Limb (tissue), 2 donors: Measurements from ENCODE around the gene GTPBP6.
"Not testable (repeated sequence)": the region's sequence is repeated elsewhere in the genome, so short reads cannot be mapped to it uniquely, and the experiment has no call there.

Source experiments
- DNase-seq, 2 donors: peaks; one replicate each; pipeline ENCODE4 v3.0.0-alpha.2; 2016; ENCODE audit errors: extremely low spot score in 2 of 2

Gene GTPBP6

GRCh38 chrX:291411-291901 is 27.1 kb downstream of the GTPBP6 start:
- no peak for DNase-seq

GRCh38 chrX:290476-291166 is 28.0 kb downstream of the GTPBP6 start:
- no peak for DNase-seq

- DNase-seq, result no peak
Observed at GRCh38 chrX:288561-288991, 30.0 kb downstream of the GTPBP6 start.

- DNase-seq, result no peak
Observed at GRCh38 chrX:287670-288069, 30.9 kb downstream of the GTPBP6 start.

- no peak for DNase-seq
Observed at GRCh38 chrX:285076-285677, 33.4 kb downstream of the GTPBP6 start.

GRCh38 chrX:283115-283845 is 35.3 kb downstream of the GTPBP6 start:
- DNase-seq, result peak; percentile 91

- DNase-seq, result not testable (repeated sequence)
Observed at GRCh38 chrX:282000-282681, 36.5 kb downstream of the GTPBP6 start.

- DNase-seq, result peak; percentile 60 to 85
Observed at GRCh38 chrX:281166-281999, 37.2 kb downstream of the GTPBP6 start, which contains the start of gene PLCXD1. TSS of gene PLCXD1 (plus strand) at chrX:281381. CDS start at chrX:284188, 2,807 bp downstream.

GRCh38 chrX:280722-281121 is 37.9 kb downstream of the GTPBP6 start:
- DNase-seq, result not testable (repeated sequence)

- DNase-seq, result peak in 1 of 2 donors; percentile 53
Observed at GRCh38 chrX:279757-280604, 38.6 kb downstream of the GTPBP6 start.

- peak in 1 of 2 donors; percentile 58 for DNase-seq
Observed at GRCh38 chrX:276581-277201, 41.9 kb downstream of the GTPBP6 start.

GRCh38 chrX:275967-276580 is 42.5 kb downstream of the GTPBP6 start:
- DNase-seq, result peak; percentile 45 to 68

GRCh38 chrX:275476-275966 is 43.1 kb downstream of the GTPBP6 start:
- no peak for DNase-seq

- DNase-seq, result peak; percentile 58 to 69
Observed at GRCh38 chrX:274904-275475, 43.6 kb downstream of the GTPBP6 start.

- no peak for DNase-seq
Observed at GRCh38 chrX:270848-271367, 47.7 kb downstream of the GTPBP6 start.

- no peak for DNase-seq
Observed at GRCh38 chrX:267771-268261, 50.8 kb downstream of the GTPBP6 start.

- DNase-seq, result no peak
Observed at GRCh38 chrX:265502-265901, 53.1 kb downstream of the GTPBP6 start.
